Nephron progenitor cell (in vitro differentiated cells): ENCODE data around the gene CCDC141.
"Not testable (repeated sequence)": the region's sequence is repeated elsewhere in the genome, so short reads cannot be mapped to it uniquely, and the experiment has no call there.

Experiments
- DNase-seq: peaks from one replicate; pipeline ENCODE4 v3.0.0; 2021
- H3K27ac Mint-ChIP-seq: 2 replicates; pipeline ENCODE4 v1.8.0; 2021; ENCODE audit warnings: mild to moderate bottlenecking, moderate library complexity, mixed read lengths
- H3K27me3 Mint-ChIP-seq: 2 replicates; pipeline ENCODE4 v1.8.0; 2021; ENCODE audit warnings: mild to moderate bottlenecking, low read depth, mixed read lengths; ENCODE audit not compliant: poor library complexity
- H3K36me3 Mint-ChIP-seq: 2 replicates; pipeline ENCODE4 v1.8.0; 2021; ENCODE audit warnings: low read depth, mixed read lengths
- H3K4me1 Mint-ChIP-seq: 2 replicates; pipeline ENCODE4 v1.8.0; 2021; ENCODE audit warnings: mixed read lengths
- H3K4me3 Mint-ChIP-seq: 2 replicates; pipeline ENCODE4 v1.8.0; 2021; ENCODE audit warnings: mild to moderate bottlenecking, moderate library complexity, mixed read lengths
- H3K9me3 Mint-ChIP-seq: 2 replicates; pipeline ENCODE4 v1.8.0; 2021; ENCODE audit warnings: mild to moderate bottlenecking, moderate library complexity, mixed read lengths
- TF ChIP-seq, protein P1 (sequence below): fragments of 200-600 bp; sonication (generic); IDR thresholded peaks from 2 replicates; pipeline ENCODE4 v1.5.0; 2021; ENCODE audit warnings: antibody characterized with exemption

Gene CCDC141

GRCh38 chr2:179049203-179049545 lies 763 bp downstream of the CCDC141 start:
- H3K27ac Mint-ChIP-seq = peak overlapping the region; percentile 87

GRCh38 chr2:179048099-179048498 lies 1.8 kb downstream of the CCDC141 start:
- H3K4me3 Mint-ChIP-seq = peak overlapping the region; percentile 45
- peaks cover 13% of the 10 kb centered on the region for H3K36me3 Mint-ChIP-seq
- H3K9me3 Mint-ChIP-seq = peaks cover 24% of the 10 kb centered on the region
- DNase-seq = no peak
- no peaks in the 10 kb centered on the region for H3K4me1 Mint-ChIP-seq
- TF ChIP-seq, protein P1, sequence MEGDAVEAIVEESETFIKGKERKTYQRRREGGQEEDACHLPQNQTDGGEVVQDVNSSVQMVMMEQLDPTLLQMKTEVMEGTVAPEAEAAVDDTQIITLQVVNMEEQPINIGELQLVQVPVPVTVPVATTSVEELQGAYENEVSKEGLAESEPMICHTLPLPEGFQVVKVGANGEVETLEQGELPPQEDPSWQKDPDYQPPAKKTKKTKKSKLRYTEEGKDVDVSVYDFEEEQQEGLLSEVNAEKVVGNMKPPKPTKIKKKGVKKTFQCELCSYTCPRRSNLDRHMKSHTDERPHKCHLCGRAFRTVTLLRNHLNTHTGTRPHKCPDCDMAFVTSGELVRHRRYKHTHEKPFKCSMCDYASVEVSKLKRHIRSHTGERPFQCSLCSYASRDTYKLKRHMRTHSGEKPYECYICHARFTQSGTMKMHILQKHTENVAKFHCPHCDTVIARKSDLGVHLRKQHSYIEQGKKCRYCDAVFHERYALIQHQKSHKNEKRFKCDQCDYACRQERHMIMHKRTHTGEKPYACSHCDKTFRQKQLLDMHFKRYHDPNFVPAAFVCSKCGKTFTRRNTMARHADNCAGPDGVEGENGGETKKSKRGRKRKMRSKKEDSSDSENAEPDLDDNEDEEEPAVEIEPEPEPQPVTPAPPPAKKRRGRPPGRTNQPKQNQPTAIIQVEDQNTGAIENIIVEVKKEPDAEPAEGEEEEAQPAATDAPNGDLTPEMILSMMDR = no peak
- no peaks in the 10 kb centered on the region for H3K27me3 Mint-ChIP-seq
- no peak overlapping the region for H3K27ac Mint-ChIP-seq

More at GRCh38 chr2:179049203-179049545, 763 bp downstream of the CCDC141 start:
- H3K9me3 Mint-ChIP-seq = peaks cover 13% of the 10 kb centered on the region
- TF ChIP-seq, protein P1 = no peak
- H3K36me3 Mint-ChIP-seq = peaks cover 5% of the 10 kb centered on the region
- no peak for DNase-seq
- H3K4me3 Mint-ChIP-seq = peak overlapping the region; percentile 63
- no peaks in the 10 kb centered on the region for H3K4me1 Mint-ChIP-seq
- no peaks in the 10 kb centered on the region for H3K27me3 Mint-ChIP-seq

GRCh38 chr2:179045602-179046001 lies 4.3 kb downstream of the CCDC141 start:
- not testable (repeated sequence) for DNase-seq, H3K27ac Mint-ChIP-seq, H3K27me3 Mint-ChIP-seq, H3K4me1 Mint-ChIP-seq, H3K4me3 Mint-ChIP-seq
- Mint-ChIP-seq H3K9me3 (peaks cover 44% of the 10 kb centered on the region), H3K36me3 (peaks cover 31% of the 10 kb centered on the region)

DNA sequence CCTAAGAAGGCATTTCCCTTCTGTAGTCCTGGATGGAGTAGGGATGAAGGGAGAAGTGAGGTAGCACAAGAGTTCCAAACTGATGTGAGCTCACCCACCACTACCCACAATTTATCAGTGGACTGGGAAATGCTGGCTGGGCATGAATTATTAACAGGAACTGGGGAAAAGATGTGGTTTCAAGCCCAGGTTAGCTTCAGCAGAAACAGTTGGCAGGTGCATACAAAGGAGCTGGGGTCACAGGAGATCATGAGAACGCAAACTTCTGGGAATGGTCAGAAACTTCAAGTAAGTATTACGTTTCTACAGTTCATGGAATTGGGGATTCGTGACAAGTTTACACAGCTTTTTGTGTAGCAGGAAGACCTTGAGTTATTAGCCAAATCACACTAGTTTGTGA lies 5.4 kb downstream of the CCDC141 start:
- H3K27ac Mint-ChIP-seq = peak overlapping the region; percentile 53
- H3K27me3 Mint-ChIP-seq = peaks cover 3% of the 10 kb centered on the region
- DNase-seq = no peak
- TF ChIP-seq, protein P1 = no peak
- no peak overlapping the region for H3K4me3 Mint-ChIP-seq
- peaks cover 31% of the 10 kb centered on the region for H3K36me3 Mint-ChIP-seq
- no peaks in the 10 kb centered on the region for H3K4me1 Mint-ChIP-seq
- H3K9me3 Mint-ChIP-seq = peaks cover 44% of the 10 kb centered on the region

DNA sequence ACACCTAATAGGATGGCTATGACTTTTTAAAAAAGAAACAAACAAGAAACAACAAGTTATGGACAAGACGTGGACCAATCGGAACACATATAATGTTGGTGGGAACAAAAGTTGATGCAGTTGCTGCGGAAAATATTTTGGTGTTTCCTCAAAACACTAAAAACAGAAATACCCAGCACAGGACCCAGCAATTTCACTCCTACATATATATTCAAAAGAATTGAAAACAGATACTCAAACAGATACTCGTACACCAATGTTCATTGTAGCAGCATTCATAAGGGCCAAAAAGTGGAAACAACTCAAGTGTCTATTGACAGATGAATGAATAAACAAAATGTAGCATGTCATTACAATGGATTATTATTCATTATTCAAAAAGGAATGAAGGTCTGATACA lies 12.1 kb downstream of the CCDC141 start:
- Mint-ChIP-seq H3K4me1 (no peaks in the 10 kb centered on the region), H3K27ac (no peak overlapping the region), H3K4me3 (no peak overlapping the region), H3K9me3 (peaks cover 16% of the 10 kb centered on the region), H3K36me3 (peaks cover 15% of the 10 kb centered on the region), H3K27me3 (peaks cover 3% of the 10 kb centered on the region)
- DNase-seq = no peak
- TF ChIP-seq, protein P1 = no peak

GRCh38 chr2:179036353-179036905 lies 13.5 kb downstream of the CCDC141 start:
- H3K36me3 Mint-ChIP-seq = peaks cover 3% of the 10 kb centered on the region
- no peak overlapping the region for H3K27ac Mint-ChIP-seq
- H3K4me1 Mint-ChIP-seq = peaks cover 7% of the 10 kb centered on the region
- TF ChIP-seq, protein P1 = no peak
- H3K4me3 Mint-ChIP-seq = no peak overlapping the region
- no peaks in the 10 kb centered on the region for H3K27me3 Mint-ChIP-seq
- DNase-seq = no peak
- H3K9me3 Mint-ChIP-seq = peaks cover 4% of the 10 kb centered on the region
